ENCODE data around the gene CACNA1E.

Gene CACNA1E

GRCh38 chr1:181568736-181569135 is 85.4 kb downstream of the CACNA1E start:
- no peak for TF ChIP-seq CTCF (IDR thresholded peaks at IDR 0.05; ENCODE audit: extremely low read depth, missing control alignments)
- DNase-seq (ENCODE audit: low spot score) = no peak

- TF ChIP-seq CTCF (IDR thresholded peaks at IDR 0.05; ENCODE audit: extremely low read depth, missing control alignments) = no peak
Observed at GRCh38 chr1:181577475-181577874, 94.2 kb downstream of the CACNA1E start.

GRCh38 chr1:181583598-181583997 is 100.3 kb downstream of the CACNA1E start:
- no peak for TF ChIP-seq CTCF (IDR thresholded peaks at IDR 0.05; ENCODE audit: extremely low read depth, missing control alignments)
- no peak for DNase-seq (ENCODE audit: low spot score)

More at GRCh38 chr1:181577475-181577874, 94.2 kb downstream of the CACNA1E start:
- DNase-seq (ENCODE audit: low spot score) = no peak

GRCh38 chr1:181587870-181588438 is 104.6 kb downstream of the CACNA1E start:
- no peak for TF ChIP-seq CTCF (IDR thresholded peaks at IDR 0.05; ENCODE audit: extremely low read depth, missing control alignments)
- no peak for DNase-seq (ENCODE audit: low spot score)

- TF ChIP-seq CTCF (IDR thresholded peaks at IDR 0.05; ENCODE audit: extremely low read depth, missing control alignments) = no peak
- DNase-seq (ENCODE audit: low spot score) = no peak
Observed at GRCh38 chr1:181588631-181589030, 105.3 kb downstream of the CACNA1E start.

GRCh38 chr1:181592255-181592859 is 109.0 kb downstream of the CACNA1E start:
- TF ChIP-seq CTCF (IDR thresholded peaks at IDR 0.05; ENCODE audit: extremely low read depth, missing control alignments) = no peak
- DNase-seq (ENCODE audit: low spot score) = no peak

- TF ChIP-seq CTCF (IDR thresholded peaks at IDR 0.05; ENCODE audit: extremely low read depth, missing control alignments) = no peak
Observed at GRCh38 chr1:181593042-181593441, 109.7 kb downstream of the CACNA1E start.

More at GRCh38 chr1:181593042-181593441, 109.7 kb downstream of the CACNA1E start:
- no peak for DNase-seq (ENCODE audit: low spot score)
